AG08395 (cell line): ENCODE measurements around the gene RAB29.
"Not testable (repeated sequence)": the region's sequence is repeated elsewhere in the genome, so short reads cannot be mapped to it uniquely, and the experiment has no call there.

Experiments used
- DNase-seq: peaks from one replicate; pipeline ENCODE4 v3.0.0; 2012; ENCODE audit warnings: mixed read lengths, low spot score

RAB29 gene

GRCh38 chr1:205720740-205721139 lies 54.5 kb downstream of the RAB29 start:
- not testable (repeated sequence) for DNase-seq

DNA sequence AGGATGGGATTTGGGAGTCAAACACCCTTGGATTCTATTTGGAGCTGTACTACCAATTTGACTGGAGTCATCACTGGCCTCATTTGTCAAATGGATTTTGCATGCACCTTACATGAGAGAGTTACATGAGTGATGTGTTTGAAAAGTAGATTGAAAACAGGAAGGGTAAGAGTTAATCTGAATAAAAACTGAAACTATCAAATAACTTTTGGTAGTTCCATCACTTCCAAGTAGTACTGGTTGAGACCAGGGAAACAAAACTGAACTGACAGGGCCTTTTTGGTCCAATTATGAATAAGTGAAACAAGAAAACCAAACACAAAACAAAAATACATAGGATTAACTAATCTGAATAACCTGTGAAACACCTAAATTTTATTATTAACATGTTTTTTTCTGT lies 55.5 kb downstream of the RAB29 start:
- no peak for DNase-seq

DNA sequence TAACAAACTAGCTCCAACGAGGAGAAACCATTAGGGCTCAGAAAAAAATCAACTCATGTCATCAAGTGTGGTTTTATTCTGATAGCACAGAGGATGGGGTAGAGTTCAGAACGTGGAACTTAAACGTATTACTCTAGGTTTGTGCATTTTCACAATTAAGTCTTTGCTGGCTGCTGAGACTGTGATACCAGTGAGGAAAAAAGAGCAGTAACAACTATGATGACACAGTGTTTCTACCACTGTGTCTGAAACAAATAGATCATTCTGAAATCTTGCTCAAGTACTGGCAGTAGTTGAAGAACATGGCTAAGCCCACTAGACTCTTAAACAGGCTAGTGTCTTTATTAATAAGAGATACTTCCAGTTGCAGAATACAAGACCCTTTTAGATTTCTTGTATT lies 56.3 kb downstream of the RAB29 start:
- DNase-seq, result no peak
